Activated CD8-positive, alpha-beta memory T cell treated with anti-CD3 and anti-CD28 coated beads, Interleukin-2, amount 10 ng/mL, durations not matched to agents 7 days and 5 days (primary cell): Measurements from ENCODE around the gene ACRBP. TPM values are rescaled to one million over a fixed set of nuclear protein-coding genes. Genes with fewer than 3 reads are reported as not detected.

ENCODE experiments used
- ATAC-seq: fragments of 150-1000 bp; cut with Tn5 transposase; one replicate; pipeline ENCODE4 v1.10.0; 2021; ENCODE audit warnings: moderate library complexity
- CTCF ChIA-PET: fragments of 350-600 bp; sonication (Branson Sonifier 250); formaldehyde crosslinking; loops from one replicate; lab custom pipeline; 2021; ENCODE audit warnings: antibody characterized with exemption; lab: Charles Lee
- DNase-seq: peaks from one replicate; pipeline ENCODE4 v3.0.0-alpha.2; 2020
- H3K27ac Mint-ChIP-seq: one replicate; pipeline ENCODE4 v1.8.0; 2021; ENCODE audit warnings: mild to moderate bottlenecking, mixed read lengths
- H3K27me3 Mint-ChIP-seq: one replicate; pipeline ENCODE4 v1.8.0; 2021; ENCODE audit warnings: mixed read lengths
- H3K36me3 Mint-ChIP-seq: one replicate; pipeline ENCODE4 v1.8.0; 2021; ENCODE audit warnings: mild to moderate bottlenecking, mixed read lengths
- H3K4me1 Mint-ChIP-seq: one replicate; pipeline ENCODE4 v1.8.0; 2021; ENCODE audit warnings: mixed read lengths
- H3K4me3 Mint-ChIP-seq: one replicate; pipeline ENCODE4 v1.8.0; 2021; ENCODE audit warnings: mild to moderate bottlenecking, moderate library complexity, mixed read lengths
- H3K9me3 Mint-ChIP-seq: one replicate; pipeline ENCODE4 v1.8.0; 2022; ENCODE audit warnings: low read depth, mixed read lengths
- total RNA-seq, 2 experiments: library from RNA; stranded (reverse); gene quantifications; one replicate each; pipeline ENCODE4 v1.2.3, GENCODE V29; 2021

Gene ACRBP
- total RNA-seq, 2 experiments from 2014 or later = 1.1 to 2.0 TPM

GRCh38 chr12:6626654-6627283 lies 20.5 kb downstream of the ACRBP start:
- peaks cover 10% of the 10 kb centered on the region for H3K36me3 Mint-ChIP-seq
- no peaks in the 10 kb centered on the region for H3K9me3 Mint-ChIP-seq
- DNase-seq (peak; percentile 59), ATAC-seq (no peak)
- peaks cover 40% of the 10 kb centered on the region for H3K4me1 Mint-ChIP-seq
- peak overlapping the region; percentile 75 for H3K4me3 Mint-ChIP-seq
- CTCF ChIA-PET = interaction anchor here (1.0 to 1.3 kb wide), 2 partner anchors 13 to 21 kb away, joined by 4 to 5 read pairs; no protein-coding TSS in a partner anchor
- H3K27me3 Mint-ChIP-seq = no peaks in the 10 kb centered on the region
- H3K27ac Mint-ChIP-seq = peak overlapping the region; percentile 72

GRCh38 chr12:6620885-6621274 lies 26.4 kb downstream of the ACRBP start:
- no peak for DNase-seq
- CTCF ChIA-PET = interaction anchor here (0.7 to 5.2 kb wide), 15 partner anchors 8 to 204 kb away, joined by 3 to 36 read pairs (median 5); partner anchors contain the start of genes ACRBP, LPAR5 and MLF2
- no peaks in the 10 kb centered on the region for H3K9me3 Mint-ChIP-seq
- H3K4me3 Mint-ChIP-seq = peak overlapping the region; percentile 63
- H3K27ac Mint-ChIP-seq = peak overlapping the region; percentile 75
- H3K4me1 Mint-ChIP-seq = peaks cover 14% of the 10 kb centered on the region
- H3K27me3 Mint-ChIP-seq = no peaks in the 10 kb centered on the region
- ATAC-seq = no peak
- H3K36me3 Mint-ChIP-seq = peaks cover 18% of the 10 kb centered on the region

- Mint-ChIP-seq H3K4me1 (peaks cover 14% of the 10 kb centered on the region), H3K27me3 (no peaks in the 10 kb centered on the region), H3K27ac (no peak overlapping the region), H3K36me3 (peaks cover 18% of the 10 kb centered on the region), H3K9me3 (no peaks in the 10 kb centered on the region), H3K4me3 (peak overlapping the region; percentile 63)
- CTCF ChIA-PET = interaction anchor here (0.8 to 5.2 kb wide), 13 partner anchors 9 to 205 kb away, joined by 3 to 36 read pairs (median 5); partner anchors contain the start of genes ACRBP and MLF2
- DNase-seq (peak; percentile 55), ATAC-seq (peak; percentile 75)
Measured at GRCh38 chr12:6620137-6620884, 26.9 kb downstream of the ACRBP start.

GRCh38 chr12:6618483-6619225 lies 28.6 kb downstream of the ACRBP start:
- DNase-seq (no peak), ATAC-seq (no peak)
- no peaks in the 10 kb centered on the region for H3K9me3 Mint-ChIP-seq
- no peaks in the 10 kb centered on the region for H3K27me3 Mint-ChIP-seq
- no peak overlapping the region for H3K27ac Mint-ChIP-seq
- H3K36me3 Mint-ChIP-seq = peaks cover 14% of the 10 kb centered on the region
- CTCF ChIA-PET = interaction anchor here (0.9 to 5.2 kb wide), 13 partner anchors 10 to 206 kb away, joined by 3 to 36 read pairs (median 4); partner anchors contain the start of genes LPAR5 and ZNF384
- H3K4me3 Mint-ChIP-seq = no peak overlapping the region
- peaks cover 19% of the 10 kb centered on the region for H3K4me1 Mint-ChIP-seq

- peaks cover 8% of the 10 kb centered on the region for H3K36me3 Mint-ChIP-seq
- DNase-seq (no peak), ATAC-seq (no peak)
- no peaks in the 10 kb centered on the region for H3K27me3 Mint-ChIP-seq
- H3K4me1 Mint-ChIP-seq = peaks cover 42% of the 10 kb centered on the region
- H3K27ac Mint-ChIP-seq = peak overlapping the region; percentile 33
- H3K4me3 Mint-ChIP-seq = no peak overlapping the region
- H3K9me3 Mint-ChIP-seq = no peaks in the 10 kb centered on the region
- CTCF ChIA-PET = interaction anchor here (1.0 to 1.9 kb wide), 7 partner anchors 12 to 74 kb away, joined by 3 to 5 read pairs (median 4); partner anchors contain the start of genes LPAR5 and ZNF384
Measured at GRCh38 chr12:6615802-6616201, 31.4 kb downstream of the ACRBP start.

- DNase-seq (no peak), ATAC-seq (no peak)
- H3K36me3 Mint-ChIP-seq = peaks cover 4% of the 10 kb centered on the region
- H3K4me1 Mint-ChIP-seq = peaks cover 42% of the 10 kb centered on the region
- CTCF ChIA-PET = interaction anchor here (0.7 to 2.9 kb wide), 12 partner anchors 11 to 139 kb away, joined by 3 to 12 read pairs (median 4); partner anchors contain the start of genes MLF2 and ZNF384
- no peaks in the 10 kb centered on the region for H3K9me3 Mint-ChIP-seq
- no peak overlapping the region for H3K4me3 Mint-ChIP-seq
- peak overlapping the region; percentile 70 for H3K27ac Mint-ChIP-seq
- no peaks in the 10 kb centered on the region for H3K27me3 Mint-ChIP-seq
Measured at GRCh38 chr12:6614513-6615172, 32.6 kb downstream of the ACRBP start.

- Mint-ChIP-seq H3K4me3 (no peak overlapping the region), H3K4me1 (peaks cover 42% of the 10 kb centered on the region), H3K27me3 (no peaks in the 10 kb centered on the region), H3K27ac (peak overlapping the region; percentile 70), H3K36me3 (no peaks in the 10 kb centered on the region), H3K9me3 (no peaks in the 10 kb centered on the region)
- ATAC-seq (peak; percentile 46), DNase-seq (peak; percentile 86)
- CTCF ChIA-PET = interaction anchor here (0.6 to 2.9 kb wide), 13 partner anchors 9 to 222 kb away, joined by 3 to 12 read pairs (median 4); partner anchors contain the start of genes MLF2 and ZNF384
Measured at GRCh38 chr12:6613776-6614512, 33.3 kb downstream of the ACRBP start.

DNA sequence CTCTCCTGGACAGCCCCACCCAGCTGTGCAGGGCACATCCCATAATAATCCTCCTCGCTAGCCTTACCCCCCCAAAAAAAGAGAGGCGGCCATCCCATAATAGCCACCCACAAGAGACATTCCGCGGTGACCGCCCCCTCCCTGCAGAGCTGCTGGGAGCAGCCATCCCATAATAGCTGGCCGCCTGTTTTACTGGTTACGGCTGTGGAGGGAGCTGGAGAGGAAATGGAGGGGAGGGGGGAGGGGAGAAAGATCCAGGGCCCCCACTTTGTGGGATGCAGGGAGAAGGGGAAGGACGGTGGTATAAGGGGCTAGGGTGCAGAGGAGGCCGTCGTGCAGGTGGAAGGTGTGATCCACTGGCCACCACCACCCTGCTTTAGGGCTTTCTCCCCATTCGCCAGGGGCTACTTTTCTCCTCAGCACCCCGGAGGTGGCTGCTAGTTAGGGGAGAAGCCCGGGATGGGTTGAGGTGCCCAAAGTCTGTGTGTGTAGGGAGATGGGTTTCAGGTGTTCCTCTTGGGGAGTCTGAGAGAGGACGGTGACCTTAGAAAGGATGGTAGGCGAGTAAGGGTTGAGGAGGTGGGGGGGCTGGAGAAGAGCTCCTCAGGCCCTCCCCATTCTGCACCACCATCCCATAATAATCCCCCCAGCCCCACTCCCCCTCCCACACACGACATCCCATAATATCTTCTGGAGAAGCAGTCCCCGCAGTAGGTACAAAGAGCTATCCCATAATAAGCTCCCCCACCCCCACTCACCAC lies 34.0 kb downstream of the ACRBP start:
- Mint-ChIP-seq H3K27ac (peak overlapping the region; percentile 85), H3K4me3 (no peak overlapping the region), H3K36me3 (no peaks in the 10 kb centered on the region), H3K27me3 (no peaks in the 10 kb centered on the region), H3K4me1 (peaks cover 42% of the 10 kb centered on the region), H3K9me3 (no peaks in the 10 kb centered on the region)
- DNase-seq (peak; percentile 90), ATAC-seq (peak; percentile 24)
- CTCF ChIA-PET = interaction anchor here (0.6 to 2.9 kb wide), 13 partner anchors 8 to 1357 kb away, joined by 3 to 12 read pairs (median 4); partner anchors contain the start of genes MLF2 and PTMS

GRCh38 chr12:6612652-6613014 lies 34.6 kb downstream of the ACRBP start:
- peak overlapping the region; percentile 4 for H3K4me3 Mint-ChIP-seq
- no peaks in the 10 kb centered on the region for H3K27me3 Mint-ChIP-seq
- CTCF ChIA-PET = interaction anchor here (0.6 to 2.9 kb wide), 9 partner anchors 9 to 1357 kb away, joined by 3 to 12 read pairs (median 5); partner anchors contain the start of genes MLF2, PTMS and ZNF384
- no peaks in the 10 kb centered on the region for H3K9me3 Mint-ChIP-seq
- H3K4me1 Mint-ChIP-seq = peaks cover 39% of the 10 kb centered on the region
- peak overlapping the region; percentile 85 for H3K27ac Mint-ChIP-seq
- DNase-seq (no peak), ATAC-seq (peak; percentile 1)
- no peaks in the 10 kb centered on the region for H3K36me3 Mint-ChIP-seq

- peak; percentile 62 for DNase-seq
- CTCF ChIA-PET = interaction anchor here (0.6 to 2.4 kb wide), 6 partner anchors 9 to 213 kb away, joined by 3 to 9 read pairs (median 5); partner anchors contain the start of genes MLF2, PTMS and ZNF384
- Mint-ChIP-seq H3K4me1 (peaks cover 39% of the 10 kb centered on the region), H3K36me3 (no peaks in the 10 kb centered on the region), H3K27me3 (no peaks in the 10 kb centered on the region), H3K27ac (peak overlapping the region; percentile 85), H3K9me3 (no peaks in the 10 kb centered on the region), H3K4me3 (peak overlapping the region; percentile 4)
- ATAC-seq = no peak
Measured at GRCh38 chr12:6612247-6612646, 35.0 kb downstream of the ACRBP start.

GRCh38 chr12:6608592-6609281 lies 38.5 kb downstream of the ACRBP start:
- Mint-ChIP-seq H3K36me3 (peaks cover 21% of the 10 kb centered on the region), H3K4me3 (no peak overlapping the region), H3K27me3 (no peaks in the 10 kb centered on the region), H3K4me1 (peaks cover 51% of the 10 kb centered on the region), H3K27ac (no peak overlapping the region), H3K9me3 (no peaks in the 10 kb centered on the region)
- CTCF ChIA-PET = interaction anchor here (0.7 to 1.6 kb wide), 14 partner anchors 9 to 270 kb away, joined by 3 to 9 read pairs (median 4); partner anchors contain the start of genes GAPDH, NOP2 and ZNF384
- peak; percentile 62 for DNase-seq
- ATAC-seq = no peak
